ENCODE data around the gene NDUFV3. TPM values are rescaled to one million over a fixed set of nuclear protein-coding genes. Genes with fewer than 3 reads are reported as not detected.
A peak's percentile ranks its signal among the peaks of the same experiment; 100 is the strongest.
"Not testable (repeated sequence)": the region's sequence is repeated elsewhere in the genome, so short reads cannot be mapped to it uniquely, and the experiment has no call there.

Gene NDUFV3
- total and polyA plus RNA-seq, 5 experiments from 2014 or later: 10.2 to 37.1 (median 27.2) TPM

GRCh38 chr21:42913476-42913875, 20.4 kb downstream of the NDUFV3 start:
- DNase-seq (no peak), ATAC-seq (no peak)
- no peak overlapping the region for H3K4me3 Mint-ChIP-seq
- peaks cover 0 to 39% (median 0%) of the 10 kb centered on the region in 3 donors for H3K36me3 Mint-ChIP-seq
- H3K27ac Mint-ChIP-seq: peak overlapping the region in 3 of 10 donors; percentile 15 to 83 (median 28)
- H3K9me3 Mint-ChIP-seq: no peaks in the 10 kb centered on the region
- POLR2A ChIA-PET: no interaction called here
- peaks cover 0 to 5% (median 0%) of the 10 kb centered on the region in 4 donors for H3K4me1 Mint-ChIP-seq
- no peaks in the 10 kb centered on the region for H3K27me3 Mint-ChIP-seq

- H3K9me3 Mint-ChIP-seq: no peaks in the 10 kb centered on the region
- DNase-seq: no peak
- no peak overlapping the region for H3K4me3 Mint-ChIP-seq
- peak overlapping the region in 1 of 10 donors; percentile 32 for H3K27ac Mint-ChIP-seq
- ATAC-seq: no peak
- POLR2A ChIA-PET: no interaction called here
- H3K36me3 Mint-ChIP-seq: peaks cover 0 to 3% (median 0%) of the 10 kb centered on the region in 3 donors
- no peaks in the 10 kb centered on the region for H3K27me3 Mint-ChIP-seq
- peaks cover under 1 to 3% (median 2%) of the 10 kb centered on the region in 4 donors for H3K4me1 Mint-ChIP-seq
These were observed 25.2 kb downstream of the NDUFV3 start for GRCh38 chr21:42918291-42918690.

- ATAC-seq: no peak
- peaks cover 11 to 18% (median 16%) of the 10 kb centered on the region in 4 donors for H3K4me1 Mint-ChIP-seq
- no peaks in the 10 kb centered on the region for H3K27me3 Mint-ChIP-seq
- H3K9me3 Mint-ChIP-seq: no peaks in the 10 kb centered on the region
- DNase-seq: no peak
- no peaks in the 10 kb centered on the region for H3K36me3 Mint-ChIP-seq
- POLR2A ChIA-PET: no interaction called here
- H3K27ac Mint-ChIP-seq: peak overlapping the region in 1 of 10 donors; percentile 3
- no peak overlapping the region for H3K4me3 Mint-ChIP-seq
These were observed 28.8 kb downstream of the NDUFV3 start for GRCh38 chr21:42921927-42922326.

GRCh38 chr21:42922918-42923317, 29.8 kb downstream of the NDUFV3 start:
- Mint-ChIP-seq H3K27me3 (no peaks in the 10 kb centered on the region), H3K36me3 (no peaks in the 10 kb centered on the region), H3K27ac (no peak overlapping the region), H3K4me1 (peaks cover 11 to 18% (median 16%) of the 10 kb centered on the region in 4 donors), H3K4me3 (no peak overlapping the region), H3K9me3 (no peaks in the 10 kb centered on the region)
- POLR2A ChIA-PET: no interaction called here
- DNase-seq (no peak), ATAC-seq (no peak)

GRCh38 chr21:42923553-42924432, 30.7 kb downstream of the NDUFV3 start:
- ATAC-seq (peak; percentile 94 to 95), DNase-seq (peak; percentile 16 to 85 (median 67))
- Mint-ChIP-seq H3K36me3 (no peaks in the 10 kb centered on the region), H3K27me3 (no peaks in the 10 kb centered on the region), H3K27ac (peak overlapping the region; percentile 18 to 84 (median 74)), H3K4me3 (peak overlapping the region in 7 of 10 donors; percentile 5 to 79 (median 37)), H3K9me3 (no peaks in the 10 kb centered on the region), H3K4me1 (peaks cover 11 to 18% (median 16%) of the 10 kb centered on the region in 4 donors)
- POLR2A ChIA-PET: no interaction called here

- POLR2A ChIA-PET: no interaction called here
- Mint-ChIP-seq H3K4me1 (peaks cover 11 to 18% (median 15%) of the 10 kb centered on the region in 4 donors), H3K27me3 (no peaks in the 10 kb centered on the region), H3K9me3 (no peaks in the 10 kb centered on the region), H3K36me3 (no peaks in the 10 kb centered on the region), H3K27ac (peak overlapping the region in 3 of 10 donors; percentile 55 to 84 (median 81)), H3K4me3 (peak overlapping the region in 5 of 10 donors; percentile 5 to 79 (median 48))
- ATAC-seq (peak in 1 of 2 donors; percentile 16), DNase-seq (peak in 1 of 10 donors; percentile 1)
These were observed 31.3 kb downstream of the NDUFV3 start for GRCh38 chr21:42924433-42924751.

GRCh38 chr21:42925114-42925926, 32.2 kb downstream of the NDUFV3 start, which contains the start of gene ERVH48-1:
TSS of gene ERVH48-1 (minus strand) at chr21:42925630. CDS start at chr21:42919006, 6,624 bp downstream.
- Mint-ChIP-seq H3K27me3 (no peaks in the 10 kb centered on the region), H3K9me3 (no peaks in the 10 kb centered on the region), H3K27ac (peak within 1 kb of the TSS in 6 of 10 donors; percentile 7 to 78 (median 48)), H3K4me3 (peak within 1 kb of the TSS in 2 of 10 donors; percentile 23 to 48), H3K36me3 (no peaks in the 10 kb centered on the region), H3K4me1 (peaks cover 11 to 18% (median 15%) of the 10 kb centered on the region in 4 donors)
- POLR2A ChIA-PET: no interaction called here
- DNase-seq (peak in 4 of 10 donors; percentile 7 to 27 (median 18)), ATAC-seq (peak in 1 of 2 donors; percentile 64)

GRCh38 chr21:42927474-42928200, 34.5 kb downstream of the NDUFV3 start:
- H3K36me3 Mint-ChIP-seq, ATAC-seq, H3K4me3 Mint-ChIP-seq, DNase-seq, POLR2A ChIA-PET, H3K27me3 Mint-ChIP-seq, H3K9me3 Mint-ChIP-seq: not testable (repeated sequence)
- Mint-ChIP-seq H3K4me1 (peaks cover 12 to 18% (median 15%) of the 10 kb centered on the region in 4 donors), H3K27ac (peak overlapping the region in 2 of 10 donors; percentile 15 to 47)

GRCh38 chr21:42929969-42930368, 36.9 kb downstream of the NDUFV3 start:
- Mint-ChIP-seq H3K4me1 (peaks cover 0 to 4% (median 2%) of the 10 kb centered on the region in 4 donors), H3K4me3 (no peak overlapping the region), H3K36me3 (no peaks in the 10 kb centered on the region), H3K27me3 (no peaks in the 10 kb centered on the region), H3K9me3 (no peaks in the 10 kb centered on the region), H3K27ac (peak overlapping the region in 2 of 10 donors; percentile 25 to 35)
- no peak for ATAC-seq
- POLR2A ChIA-PET: no interaction called here
- no peak for DNase-seq

- Mint-ChIP-seq H3K4me3 (no peak overlapping the region), H3K4me1 (peaks cover 0 to 4% (median under 1%) of the 10 kb centered on the region in 4 donors), H3K27ac (peak overlapping the region in 1 of 10 donors; percentile 43), H3K36me3 (no peaks in the 10 kb centered on the region), H3K9me3 (no peaks in the 10 kb centered on the region), H3K27me3 (no peaks in the 10 kb centered on the region)
- ATAC-seq (no peak), DNase-seq (no peak)
- POLR2A ChIA-PET: no interaction called here
These were observed 38.6 kb downstream of the NDUFV3 start for GRCh38 chr21:42931560-42932235.

- H3K27me3 Mint-ChIP-seq, ATAC-seq, H3K9me3 Mint-ChIP-seq, POLR2A ChIA-PET, H3K4me1 Mint-ChIP-seq, H3K4me3 Mint-ChIP-seq, DNase-seq, H3K36me3 Mint-ChIP-seq: not testable (repeated sequence)
- peak overlapping the region in 1 of 10 donors; percentile 23 for H3K27ac Mint-ChIP-seq
These were observed 39.4 kb downstream of the NDUFV3 start for GRCh38 chr21:42932378-42933136.
